ENCODE data around the gene ZNF526.

DNA sequence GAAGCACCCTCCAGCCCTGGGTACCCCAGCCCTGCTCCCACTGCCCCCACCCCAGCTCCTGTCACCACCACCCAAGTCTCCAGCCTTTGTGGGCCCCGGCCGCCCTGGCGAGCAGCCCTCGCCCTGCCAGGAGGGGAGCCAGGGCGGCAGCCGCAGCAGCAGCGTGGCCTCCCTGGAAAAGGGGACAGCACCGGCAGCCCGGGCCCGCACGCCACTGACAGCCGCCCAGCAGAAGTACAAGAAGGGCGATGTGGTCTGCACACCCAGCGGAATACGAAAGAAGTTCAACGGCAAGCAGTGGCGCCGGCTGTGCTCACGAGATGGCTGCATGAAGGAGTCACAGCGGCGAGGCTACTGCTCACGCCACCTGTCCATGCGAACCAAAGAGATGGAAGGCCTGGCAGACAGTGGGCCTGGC is 52.9 kb downstream of the ZNF526 start:
- TF ChIP-seq, protein P1, sequence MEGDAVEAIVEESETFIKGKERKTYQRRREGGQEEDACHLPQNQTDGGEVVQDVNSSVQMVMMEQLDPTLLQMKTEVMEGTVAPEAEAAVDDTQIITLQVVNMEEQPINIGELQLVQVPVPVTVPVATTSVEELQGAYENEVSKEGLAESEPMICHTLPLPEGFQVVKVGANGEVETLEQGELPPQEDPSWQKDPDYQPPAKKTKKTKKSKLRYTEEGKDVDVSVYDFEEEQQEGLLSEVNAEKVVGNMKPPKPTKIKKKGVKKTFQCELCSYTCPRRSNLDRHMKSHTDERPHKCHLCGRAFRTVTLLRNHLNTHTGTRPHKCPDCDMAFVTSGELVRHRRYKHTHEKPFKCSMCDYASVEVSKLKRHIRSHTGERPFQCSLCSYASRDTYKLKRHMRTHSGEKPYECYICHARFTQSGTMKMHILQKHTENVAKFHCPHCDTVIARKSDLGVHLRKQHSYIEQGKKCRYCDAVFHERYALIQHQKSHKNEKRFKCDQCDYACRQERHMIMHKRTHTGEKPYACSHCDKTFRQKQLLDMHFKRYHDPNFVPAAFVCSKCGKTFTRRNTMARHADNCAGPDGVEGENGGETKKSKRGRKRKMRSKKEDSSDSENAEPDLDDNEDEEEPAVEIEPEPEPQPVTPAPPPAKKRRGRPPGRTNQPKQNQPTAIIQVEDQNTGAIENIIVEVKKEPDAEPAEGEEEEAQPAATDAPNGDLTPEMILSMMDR (IDR thresholded peaks at IDR 0.05), result no peak
- TF ChIP-seq EZH2 (IDR thresholded peaks at IDR 0.05) (no peak), EZH2phosphoT487 (IDR thresholded peaks at IDR 0.05) (no peak)

Measured in neural progenitor cell (in vitro differentiated cells).